ENCODE measurements around the gene TMEM145.

The TMEM145 gene

GRCh38 chr19:42277821-42278451, 35.2 kb upstream of the TMEM145 start:
- in situ Hi-C loops (cut with MboI; ENCODE audit: low sequenced_read_pairs): no loop called here

GRCh38 chr19:42278452-42279154, 34.5 kb upstream of the TMEM145 start:
- in situ Hi-C loops (cut with MboI; ENCODE audit: low sequenced_read_pairs): no loop called here

GRCh38 chr19:42279155-42279901, 33.8 kb upstream of the TMEM145 start:
- in situ Hi-C loops (cut with MboI; ENCODE audit: low sequenced_read_pairs): no loop called here

- in situ Hi-C loops (cut with MboI; ENCODE audit: low sequenced_read_pairs): no loop called here
Observed at GRCh38 chr19:42279902-42280814, 33.0 kb upstream of the TMEM145 start.

GRCh38 chr19:42280815-42281145, 32.3 kb upstream of the TMEM145 start:
- in situ Hi-C loops (cut with MboI; ENCODE audit: low sequenced_read_pairs): no loop called here

GRCh38 chr19:42281146-42281826, 31.8 kb upstream of the TMEM145 start:
- in situ Hi-C loops (cut with MboI; ENCODE audit: low sequenced_read_pairs): no loop called here

GRCh38 chr19:42281827-42282762, 31.0 kb upstream of the TMEM145 start:
- in situ Hi-C loops (cut with MboI; ENCODE audit: low sequenced_read_pairs): no loop called here

- in situ Hi-C loops (cut with MboI; ENCODE audit: low sequenced_read_pairs): no loop called here
Observed at GRCh38 chr19:42282819-42283187, 30.3 kb upstream of the TMEM145 start.

- in situ Hi-C loops (cut with MboI; ENCODE audit: low sequenced_read_pairs): no loop called here
Observed at GRCh38 chr19:42283188-42284065, 29.7 kb upstream of the TMEM145 start.

- in situ Hi-C loops (cut with MboI; ENCODE audit: low sequenced_read_pairs): no loop called here
Observed at GRCh38 chr19:42284066-42284501, 29.0 kb upstream of the TMEM145 start.

- in situ Hi-C loops (cut with MboI; ENCODE audit: low sequenced_read_pairs): no loop called here
Observed at GRCh38 chr19:42284591-42285341, 28.3 kb upstream of the TMEM145 start.

- in situ Hi-C loops (cut with MboI; ENCODE audit: low sequenced_read_pairs): no loop called here
Observed at GRCh38 chr19:42285541-42285941, 27.6 kb upstream of the TMEM145 start.

- in situ Hi-C loops (cut with MboI; ENCODE audit: low sequenced_read_pairs): no loop called here
Observed at GRCh38 chr19:42285988-42286348, 27.1 kb upstream of the TMEM145 start.

GRCh38 chr19:42286349-42287016, 26.6 kb upstream of the TMEM145 start:
- in situ Hi-C loops (cut with MboI; ENCODE audit: low sequenced_read_pairs): no loop called here

GRCh38 chr19:42287017-42287826, 25.9 kb upstream of the TMEM145 start:
- in situ Hi-C loops (cut with MboI; ENCODE audit: low sequenced_read_pairs): no loop called here

GRCh38 chr19:42287827-42288107, 25.3 kb upstream of the TMEM145 start:
- in situ Hi-C loops (cut with MboI; ENCODE audit: low sequenced_read_pairs): no loop called here

GRCh38 chr19:42288387-42288786, 24.7 kb upstream of the TMEM145 start:
- in situ Hi-C loops (cut with MboI; ENCODE audit: low sequenced_read_pairs): no loop called here
